ENCODE results near the gene UCP2. TPM values are rescaled to one million over a fixed set of nuclear protein-coding genes. Genes with fewer than 3 reads are reported as not detected.

The UCP2 gene
- total RNA-seq, result 10 to 100 TPM; 40.8 to 99.5 (median 66.1) TPM
- 10 to 100 TPM; 11.8 to 90.6 (median 89.6) TPM for polyA plus RNA-seq
- long read RNA-seq, donor 1, transcript UCP2-201 (8 exons, 2,113 nt), result major isoform, 28 of 36 reads
- long read RNA-seq, donor 1, partial matches to known transcripts, result 3 of 36 reads
- long read RNA-seq, donor 1, other reads (novel, unspliced or antisense), result 5 of 36 reads
- long read RNA-seq, donor 2, transcript UCP2-201 (8 exons, 2,113 nt), result major isoform, 41 of 48 reads
- long read RNA-seq, donor 2, partial matches to known transcripts, result 3 of 48 reads
- long read RNA-seq, donor 2, other reads (novel, unspliced or antisense), result 3 of 48 reads

- Histone ChIP-seq H3K27ac (peak within 1 kb of the TSS; percentile 92), H3K4me3 (peak within 1 kb of the TSS; percentile 71), H3K27me3 (ENCODE audit: insufficient read depth in 3 of 3, low read length in 2 of 3) (no peaks in the 10 kb centered on the region), H3K36me3 (ENCODE audit: insufficient read depth in 1 of 2, low read depth in 1 of 2) (peaks cover 0 to 35% of the 10 kb centered on the region in 2 donors), H3K4me1 (peaks cover 25% of the 10 kb centered on the region), H3K9me3 (no peaks in the 10 kb centered on the region)
- TF ChIP-seq CTCF (IDR thresholded peaks at IDR 0.05), result no peak
- 0 to 1% (median 1%) methylated on average over 24 to 43 of the region's 43 CpGs for WGBS, 3 donors
- intact Hi-C loops (cut with DNase I), result loop anchor here in 1 of 2 donors (5.0 kb wide), 1 partner anchor 40 kb away; no protein-coding TSS in a partner anchor
- ATAC-seq (peak; percentile 88 to 90 (median 89)), DNase-seq (peak; percentile 91 to 93)
Observed at GRCh38 chr11:73982595-73982989, at the start of gene UCP2. Gene UCP2 (minus strand): TSS chr11:73982843. CDS start chr11:73978378, 4,465 bp downstream.

GRCh38 chr11:74030723-74031676 is 48.4 kb upstream of the UCP2 start:
- ATAC-seq (peak in 1 of 4 donors; percentile 32), DNase-seq (no peak)
- intact Hi-C loops (cut with DNase I), result no loop called here
- Histone ChIP-seq H3K9me3 (no peaks in the 10 kb centered on the region), H3K36me3 (ENCODE audit: insufficient read depth in 1 of 2, low read depth in 1 of 2) (peaks cover 4 to 60% of the 10 kb centered on the region in 2 donors), H3K27ac (no peak overlapping the region), H3K4me3 (no peak overlapping the region), H3K27me3 (ENCODE audit: insufficient read depth in 3 of 3, low read length in 2 of 3) (no peaks in the 10 kb centered on the region), H3K4me1 (no peaks in the 10 kb centered on the region)
- no peak for TF ChIP-seq CTCF (IDR thresholded peaks at IDR 0.05)
- WGBS, 3 donors, result 85 to 94% (median 86%) methylated on average over 9 of the region's 9 CpGs

- H3K4me3 ChIP-seq, result no peak overlapping the region
- H3K36me3 ChIP-seq (ENCODE audit: insufficient read depth in 1 of 2, low read depth in 1 of 2), result peaks cover 0 to 29% of the 10 kb centered on the region in 2 donors
- no peaks in the 10 kb centered on the region for H3K9me3 ChIP-seq
- DNase-seq, result no peak
- H3K27ac ChIP-seq, result no peak overlapping the region
- H3K27me3 ChIP-seq (ENCODE audit: insufficient read depth in 3 of 3, low read length in 2 of 3), result no peaks in the 10 kb centered on the region
- peaks cover 21% of the 10 kb centered on the region for H3K4me1 ChIP-seq
- intact Hi-C loops (cut with DNase I), result no loop called here
- no peak for ATAC-seq
- WGBS, 3 donors, result 91 to 92% (median 92%) methylated on average over 7 of the region's 7 CpGs
- TF ChIP-seq CTCF (IDR thresholded peaks at IDR 0.05), result no peak
Observed at GRCh38 chr11:74025467-74026166, 43.0 kb upstream of the UCP2 start.

GRCh38 chr11:74024261-74025029 is 41.8 kb upstream of the UCP2 start:
- H3K4me1 ChIP-seq, result peaks cover 33% of the 10 kb centered on the region
- no peak overlapping the region for H3K4me3 ChIP-seq
- no peak for TF ChIP-seq CTCF (IDR thresholded peaks at IDR 0.05)
- peak overlapping the region; percentile 33 for H3K27ac ChIP-seq
- H3K36me3 ChIP-seq (ENCODE audit: insufficient read depth in 1 of 2, low read depth in 1 of 2), result peaks cover 0 to 27% of the 10 kb centered on the region in 2 donors
- ATAC-seq (peak in 3 of 4 donors; percentile 63 to 71 (median 66)), DNase-seq (peak; percentile 81 to 83)
- intact Hi-C loops (cut with DNase I), result loop anchor here in 1 of 2 donors (5.0 kb wide), 1 partner anchor 42 kb away; the partner anchor contains the start of gene UCP2
- WGBS, 3 donors, result 50 to 58% (median 54%) methylated on average over 2 of the region's 2 CpGs
- no peaks in the 10 kb centered on the region for H3K27me3 ChIP-seq (ENCODE audit: insufficient read depth in 3 of 3, low read length in 2 of 3)
- H3K9me3 ChIP-seq, result no peaks in the 10 kb centered on the region
